PFSK-1 (cell line): ENCODE results near the gene MAU2.

ENCODE experiments used
- FOXP2 ChIP-seq: optimal IDR thresholded peaks from 2 replicates; pipeline ENCODE3; 2011; ENCODE audit warnings: borderline replicate concordance, control low read depth, inconsistent platforms; ENCODE audit not compliant: insufficient read depth; ENCODE audit errors: extremely low read length, extremely low read depth
- POLR2AphosphoS5 ChIP-seq: IDR thresholded peaks from 2 replicates; pipeline ENCODE4 v1.6.1; 2012; ENCODE audit warnings: low read depth, mild to moderate bottlenecking, control low read depth, low read length, moderate library complexity
- REST ChIP-seq, 2 experiments: IDR thresholded peaks; 2 replicates each; pipeline versions ENCODE4 v1.6.1 to v1.8.0; 2011 to 2012; ENCODE audit warnings: low read depth in 2 of 2, low read length in 2 of 2, control low read depth in 1 of 2, inconsistent platforms in 1 of 2, mild to moderate bottlenecking in 1 of 2, moderate library complexity in 1 of 2; ENCODE audit not compliant: insufficient read depth in 1 of 2
- SIN3A ChIP-seq: IDR thresholded peaks from 2 replicates; pipeline ENCODE4 v1.6.1; 2012; ENCODE audit warnings: mild to moderate bottlenecking, low read length, moderate library complexity, borderline replicate concordance; ENCODE audit not compliant: insufficient read depth
- TAF1 ChIP-seq: IDR thresholded peaks from 2 replicates; pipeline ENCODE4 v1.6.1; 2012; ENCODE audit warnings: low read length, control low read depth, borderline replicate concordance; ENCODE audit not compliant: insufficient read depth

DNA sequence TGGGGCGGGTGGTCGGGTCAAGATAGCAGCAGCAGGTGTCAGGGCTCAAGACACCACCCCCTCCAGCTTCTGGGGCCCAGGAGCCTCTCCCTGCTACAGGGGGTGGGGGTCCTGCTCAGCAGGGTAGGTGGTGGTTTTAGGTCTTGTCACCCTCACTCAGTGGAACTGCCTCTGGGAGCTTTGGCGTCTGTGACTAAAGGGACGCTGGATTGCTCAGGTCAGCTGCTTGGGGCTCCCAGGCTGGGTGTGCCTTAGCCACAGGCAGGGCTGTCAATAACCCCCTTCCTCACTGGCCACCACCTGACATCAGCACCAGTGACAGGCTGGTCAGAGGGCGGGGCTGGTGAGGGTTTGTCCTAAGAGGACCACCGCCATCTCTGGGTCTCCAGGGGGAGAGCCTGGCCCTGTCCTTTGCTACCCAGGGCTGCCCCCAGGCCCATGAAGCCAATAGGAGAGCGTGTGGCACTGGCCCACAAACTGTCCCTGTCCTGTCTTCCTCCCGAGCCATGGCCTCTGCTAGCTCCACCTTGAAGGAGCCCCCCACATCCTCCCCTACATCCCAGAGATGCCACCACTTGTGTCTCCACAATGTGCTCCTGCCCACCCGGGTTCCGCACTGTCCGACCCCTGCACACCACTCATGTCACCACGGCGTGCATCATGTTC, 36.4 kb downstream of the MAU2 start:
- no peak for TF ChIP-seq POLR2AphosphoS5
- TF ChIP-seq REST (IDR thresholded peaks at IDR 0.05; ENCODE audit: insufficient read depth in 1 of 2, low read depth in 2 of 2, low read length in 2 of 2), result no peak
- no peak for TF ChIP-seq TAF1
- no peak for TF ChIP-seq SIN3A
- no peak for TF ChIP-seq FOXP2
